ENCODE measurements around the gene NYAP2. TPM values are rescaled to one million over a fixed set of nuclear protein-coding genes. Genes with fewer than 3 reads are reported as not detected.

Gene NYAP2
- total RNA-seq, 1 experiment from 2014 or later: not detected

GRCh38 chr2:225614915-225615314 lies 215.4 kb downstream of the NYAP2 start (continued):
- TF ChIP-seq ZBTB33 (IDR thresholded peaks at IDR 0.05; ENCODE audit: extremely low read depth, insufficient replicate concordance, low read length) (no peak), YY1 (IDR thresholded peaks at IDR 0.05; ENCODE audit: extremely low read depth, insufficient replicate concordance, low read depth, low read length) (no peak), FOSL1 (IDR thresholded peaks at IDR 0.05; ENCODE audit: low read depth) (no peak), RAD21 (IDR thresholded peaks at IDR 0.05; ENCODE audit: low read depth) (no peak), CBX3 (IDR thresholded peaks at IDR 0.05; ENCODE audit: low read depth) (no peak)

DNA sequence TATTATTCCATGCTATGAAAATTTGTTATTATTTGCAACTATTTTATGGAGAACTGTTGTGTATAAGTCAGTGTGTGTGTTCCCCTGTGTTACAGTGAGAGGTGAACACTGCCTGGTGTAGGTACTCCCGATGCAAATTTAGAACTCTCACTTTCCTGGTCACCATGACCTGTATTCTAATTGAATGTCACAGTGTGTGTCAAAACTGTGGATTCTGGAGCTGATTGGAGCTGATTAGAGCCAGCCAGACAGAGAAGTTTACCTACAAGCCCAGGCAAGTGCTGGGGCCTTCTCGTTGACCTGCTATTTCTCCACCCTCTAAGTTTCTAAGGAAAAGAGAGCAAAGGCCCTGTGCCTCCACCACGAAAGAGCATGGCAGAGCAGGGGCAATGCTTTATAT lies 216.0 kb downstream of the NYAP2 start:
- Histone ChIP-seq H3K27ac (ENCODE audit: low read depth, low read length) (no peak overlapping the region), H3K9ac (ENCODE audit: low read length) (no peak overlapping the region), H3K9me3 (ENCODE audit: control insufficient read depth in 1 of 2, insufficient read depth in 1 of 2, low read depth in 1 of 2, low read length in 2 of 2) (no peaks in the 10 kb centered on the region), H3K9me2 (ENCODE audit: insufficient read depth) (no peaks in the 10 kb centered on the region), H4K20me1 (ENCODE audit: insufficient read depth) (no peaks in the 10 kb centered on the region), H3K4me2 (ENCODE audit: low read length) (no peak overlapping the region), H3K36me3 (ENCODE audit: control insufficient read depth in 1 of 2, insufficient read depth in 2 of 2, low read length in 2 of 2) (no peaks in the 10 kb centered on the region), H3K27me3 (ENCODE audit: insufficient read depth, low read length) (no peaks in the 10 kb centered on the region), H3K4me1 (ENCODE audit: control insufficient read depth in 1 of 2, insufficient read depth in 2 of 2, low read length in 2 of 2) (no peaks in the 10 kb centered on the region), H3K4me3 (replicated peaks in 1 of 2; ENCODE audit: low read depth in 1 of 2, low read length in 2 of 2) (no peak overlapping the region), H2AFZ (ENCODE audit: low read depth, low read length, poor library complexity, severe bottlenecking) (no peak overlapping the region), H3K79me2 (ENCODE audit: insufficient read depth, low read length) (no peaks in the 10 kb centered on the region)
- DNase-seq (ENCODE audit: low read depth, low spot score) (no peak), ATAC-seq (no peak)
- BruUV-seq (replicated peaks): no TSS peak
- intact Hi-C loops (cut with micrococcal nuclease): no loop called here
- ChIA-PET RAD21 (ENCODE audit: low non-redundant PET in 1 of 2, low total read pairs in 2 of 2, uncharacterized antibody in 2 of 2, unreplicated experiment in 2 of 2) (no interaction called here), POLR2A (no interaction called here), CTCF (no interaction called here)
- TF ChIP-seq TCF7L2 (IDR thresholded peaks at IDR 0.05; ENCODE audit: borderline replicate concordance, extremely low read depth, insufficient read depth, insufficient read length) (no peak), ZBTB33 (IDR thresholded peaks at IDR 0.05; ENCODE audit: extremely low read depth, insufficient replicate concordance, low read length) (no peak), CEBPB (IDR thresholded peaks at IDR 0.05; ENCODE audit: low read depth) (no peak), MAX (IDR thresholded peaks at IDR 0.05) (no peak), RAD21 (IDR thresholded peaks at IDR 0.05; ENCODE audit: low read depth) (no peak), ZFX (IDR thresholded peaks at IDR 0.05) (no peak), ELF1 (IDR thresholded peaks at IDR 0.05; ENCODE audit: borderline replicate concordance, low read depth) (no peak), EZH2 (IDR thresholded peaks at IDR 0.05) (no peak), JUND (IDR thresholded peaks at IDR 0.05) (no peak), ATF3 (IDR thresholded peaks at IDR 0.05) (no peak), FOSL1 (IDR thresholded peaks at IDR 0.05; ENCODE audit: low read depth) (no peak)
- TF ChIP-seq, protein P1, sequence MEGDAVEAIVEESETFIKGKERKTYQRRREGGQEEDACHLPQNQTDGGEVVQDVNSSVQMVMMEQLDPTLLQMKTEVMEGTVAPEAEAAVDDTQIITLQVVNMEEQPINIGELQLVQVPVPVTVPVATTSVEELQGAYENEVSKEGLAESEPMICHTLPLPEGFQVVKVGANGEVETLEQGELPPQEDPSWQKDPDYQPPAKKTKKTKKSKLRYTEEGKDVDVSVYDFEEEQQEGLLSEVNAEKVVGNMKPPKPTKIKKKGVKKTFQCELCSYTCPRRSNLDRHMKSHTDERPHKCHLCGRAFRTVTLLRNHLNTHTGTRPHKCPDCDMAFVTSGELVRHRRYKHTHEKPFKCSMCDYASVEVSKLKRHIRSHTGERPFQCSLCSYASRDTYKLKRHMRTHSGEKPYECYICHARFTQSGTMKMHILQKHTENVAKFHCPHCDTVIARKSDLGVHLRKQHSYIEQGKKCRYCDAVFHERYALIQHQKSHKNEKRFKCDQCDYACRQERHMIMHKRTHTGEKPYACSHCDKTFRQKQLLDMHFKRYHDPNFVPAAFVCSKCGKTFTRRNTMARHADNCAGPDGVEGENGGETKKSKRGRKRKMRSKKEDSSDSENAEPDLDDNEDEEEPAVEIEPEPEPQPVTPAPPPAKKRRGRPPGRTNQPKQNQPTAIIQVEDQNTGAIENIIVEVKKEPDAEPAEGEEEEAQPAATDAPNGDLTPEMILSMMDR (IDR thresholded peaks at IDR 0.05 in 2 of 3, conservative IDR thresholded peaks at IDR 0.05 in 1 of 3; ENCODE audit: borderline replicate concordance in 1 of 3, insufficient read depth in 1 of 3, low read depth in 2 of 3, low read length in 2 of 3): no peak
- TF ChIP-seq, protein P2, sequence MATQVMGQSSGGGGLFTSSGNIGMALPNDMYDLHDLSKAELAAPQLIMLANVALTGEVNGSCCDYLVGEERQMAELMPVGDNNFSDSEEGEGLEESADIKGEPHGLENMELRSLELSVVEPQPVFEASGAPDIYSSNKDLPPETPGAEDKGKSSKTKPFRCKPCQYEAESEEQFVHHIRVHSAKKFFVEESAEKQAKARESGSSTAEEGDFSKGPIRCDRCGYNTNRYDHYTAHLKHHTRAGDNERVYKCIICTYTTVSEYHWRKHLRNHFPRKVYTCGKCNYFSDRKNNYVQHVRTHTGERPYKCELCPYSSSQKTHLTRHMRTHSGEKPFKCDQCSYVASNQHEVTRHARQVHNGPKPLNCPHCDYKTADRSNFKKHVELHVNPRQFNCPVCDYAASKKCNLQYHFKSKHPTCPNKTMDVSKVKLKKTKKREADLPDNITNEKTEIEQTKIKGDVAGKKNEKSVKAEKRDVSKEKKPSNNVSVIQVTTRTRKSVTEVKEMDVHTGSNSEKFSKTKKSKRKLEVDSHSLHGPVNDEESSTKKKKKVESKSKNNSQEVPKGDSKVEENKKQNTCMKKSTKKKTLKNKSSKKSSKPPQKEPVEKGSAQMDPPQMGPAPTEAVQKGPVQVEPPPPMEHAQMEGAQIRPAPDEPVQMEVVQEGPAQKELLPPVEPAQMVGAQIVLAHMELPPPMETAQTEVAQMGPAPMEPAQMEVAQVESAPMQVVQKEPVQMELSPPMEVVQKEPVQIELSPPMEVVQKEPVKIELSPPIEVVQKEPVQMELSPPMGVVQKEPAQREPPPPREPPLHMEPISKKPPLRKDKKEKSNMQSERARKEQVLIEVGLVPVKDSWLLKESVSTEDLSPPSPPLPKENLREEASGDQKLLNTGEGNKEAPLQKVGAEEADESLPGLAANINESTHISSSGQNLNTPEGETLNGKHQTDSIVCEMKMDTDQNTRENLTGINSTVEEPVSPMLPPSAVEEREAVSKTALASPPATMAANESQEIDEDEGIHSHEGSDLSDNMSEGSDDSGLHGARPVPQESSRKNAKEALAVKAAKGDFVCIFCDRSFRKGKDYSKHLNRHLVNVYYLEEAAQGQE (IDR thresholded peaks at IDR 0.05; ENCODE audit: low read depth): no peak

Data from HCT116 (cell line).